Measurements from ENCODE around the gene DMD. TPM values are rescaled to one million over a fixed set of nuclear protein-coding genes. Genes with fewer than 3 reads are reported as not detected.

DMD gene
- total RNA-seq, 6 experiments from 2014 or later: 18.7 to 43.4 (median 32.9) TPM

DNA sequence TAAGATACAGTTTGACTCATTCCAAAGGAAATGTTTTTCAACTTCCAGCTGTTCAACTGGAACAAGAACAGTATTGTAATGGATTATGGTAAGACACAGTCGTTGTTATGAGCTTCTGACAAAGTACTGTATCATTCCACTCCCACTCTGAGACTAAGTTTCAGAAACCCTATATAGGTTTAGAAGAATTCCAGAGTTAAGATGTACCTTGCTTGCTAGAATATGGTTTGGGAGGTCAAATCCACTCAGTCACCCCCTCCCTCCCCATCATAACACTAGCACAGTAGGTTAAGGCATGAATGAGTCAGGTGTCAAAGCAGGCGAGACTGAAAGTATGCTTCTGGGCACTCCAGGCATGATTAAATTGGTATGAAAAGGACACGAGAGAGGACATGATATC is 339.7 kb downstream of the DMD start:
- no peaks in the 10 kb centered on the region for H3K4me1 ChIP-seq
- H3K27me3 ChIP-seq: no peaks in the 10 kb centered on the region
- H3K36me3 ChIP-seq: no peaks in the 10 kb centered on the region
- H3K9me3 ChIP-seq: no peaks in the 10 kb centered on the region
- TF ChIP-seq POLR2A (IDR thresholded peaks at IDR 0.05): no peak
- TF ChIP-seq, protein P1, sequence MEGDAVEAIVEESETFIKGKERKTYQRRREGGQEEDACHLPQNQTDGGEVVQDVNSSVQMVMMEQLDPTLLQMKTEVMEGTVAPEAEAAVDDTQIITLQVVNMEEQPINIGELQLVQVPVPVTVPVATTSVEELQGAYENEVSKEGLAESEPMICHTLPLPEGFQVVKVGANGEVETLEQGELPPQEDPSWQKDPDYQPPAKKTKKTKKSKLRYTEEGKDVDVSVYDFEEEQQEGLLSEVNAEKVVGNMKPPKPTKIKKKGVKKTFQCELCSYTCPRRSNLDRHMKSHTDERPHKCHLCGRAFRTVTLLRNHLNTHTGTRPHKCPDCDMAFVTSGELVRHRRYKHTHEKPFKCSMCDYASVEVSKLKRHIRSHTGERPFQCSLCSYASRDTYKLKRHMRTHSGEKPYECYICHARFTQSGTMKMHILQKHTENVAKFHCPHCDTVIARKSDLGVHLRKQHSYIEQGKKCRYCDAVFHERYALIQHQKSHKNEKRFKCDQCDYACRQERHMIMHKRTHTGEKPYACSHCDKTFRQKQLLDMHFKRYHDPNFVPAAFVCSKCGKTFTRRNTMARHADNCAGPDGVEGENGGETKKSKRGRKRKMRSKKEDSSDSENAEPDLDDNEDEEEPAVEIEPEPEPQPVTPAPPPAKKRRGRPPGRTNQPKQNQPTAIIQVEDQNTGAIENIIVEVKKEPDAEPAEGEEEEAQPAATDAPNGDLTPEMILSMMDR (IDR thresholded peaks at IDR 0.05): no peak
- no peak overlapping the region for H3K4me3 ChIP-seq
- ATAC-seq (no peak), DNase-seq (no peak)
- intact Hi-C loops (cut with DNase I): no loop called here
- no peak overlapping the region for H3K27ac ChIP-seq
- WGBS (ENCODE audit: insufficient coverage, low coverage, low lambda C conversion rate, missing lambda C conversion rate): 30% methylated on average over 3 of the region's 3 CpGs

DNA sequence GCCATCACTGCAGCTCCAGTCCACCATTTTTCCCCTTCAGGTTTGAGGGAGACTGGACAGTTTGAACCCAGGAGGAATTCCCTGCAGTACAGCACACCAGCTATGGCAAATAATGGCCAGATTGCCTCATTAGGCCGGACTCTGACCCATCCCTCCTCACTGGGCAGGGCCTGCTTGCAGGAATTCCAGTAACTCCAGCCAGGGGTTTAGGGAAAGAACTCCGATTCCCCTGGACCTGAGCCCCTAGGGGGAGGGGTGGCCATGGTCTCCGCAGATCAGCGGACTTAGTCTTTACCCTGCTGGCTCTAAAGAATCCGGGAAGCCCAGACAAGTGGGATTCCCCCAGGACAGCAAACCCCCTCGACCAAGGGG is 342.8 kb downstream of the DMD start:
- H3K4me3 ChIP-seq: no peak overlapping the region
- DNase-seq (peak in 2 of 3 donors; percentile 19 to 43), ATAC-seq (peak; percentile 14 to 70 (median 44))
- H3K4me1 ChIP-seq: no peaks in the 10 kb centered on the region
- intact Hi-C loops (cut with DNase I): no loop called here
- no peaks in the 10 kb centered on the region for H3K9me3 ChIP-seq
- no peaks in the 10 kb centered on the region for H3K27me3 ChIP-seq
- H3K27ac ChIP-seq: no peak overlapping the region
- 17% methylated on average over 1 of the region's 6 CpGs for WGBS (ENCODE audit: insufficient coverage, low coverage, low lambda C conversion rate, missing lambda C conversion rate)
- no peaks in the 10 kb centered on the region for H3K36me3 ChIP-seq
- TF ChIP-seq, protein P1 (IDR thresholded peaks at IDR 0.05): no peak
- no peak for TF ChIP-seq POLR2A (IDR thresholded peaks at IDR 0.05)

DNA sequence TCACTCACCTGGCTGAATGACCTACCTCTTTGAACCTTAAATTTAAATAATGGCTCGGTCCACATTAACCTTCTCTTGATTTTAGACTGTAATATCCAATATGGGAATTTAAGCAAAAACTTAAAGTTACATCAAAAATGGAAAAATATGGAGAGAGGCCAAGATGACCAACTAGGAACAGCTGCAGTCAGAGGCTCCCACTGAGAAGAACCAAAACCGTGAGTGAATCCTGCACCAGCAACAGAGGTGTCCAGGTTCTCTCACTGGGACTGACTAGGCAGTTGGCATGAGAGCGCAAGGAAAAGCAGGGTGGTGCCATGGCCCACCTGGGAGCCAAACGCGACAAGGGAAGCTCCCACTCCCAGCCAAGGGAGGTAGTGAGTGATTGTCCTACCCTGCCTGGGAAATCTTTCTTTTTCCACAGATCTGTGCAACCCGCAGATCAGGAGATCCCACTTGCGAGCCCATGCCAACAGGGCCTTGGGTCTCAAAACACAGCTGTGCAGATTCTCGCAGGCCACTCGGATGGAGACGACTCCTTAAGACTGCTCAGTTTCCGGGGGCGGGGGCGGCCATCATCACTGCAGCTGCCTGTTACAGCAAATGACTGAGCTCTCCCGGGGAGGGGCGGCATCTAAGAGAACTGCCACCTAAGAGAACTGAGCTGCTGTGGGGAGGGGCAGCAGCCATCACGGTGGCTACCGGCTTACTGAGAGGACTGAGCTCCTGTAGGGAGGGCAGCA is 343.4 kb downstream of the DMD start:
- Histone ChIP-seq H3K36me3 (no peaks in the 10 kb centered on the region), H3K9me3 (no peaks in the 10 kb centered on the region), H3K27ac (no peak overlapping the region), H3K4me3 (no peak overlapping the region), H3K4me1 (no peaks in the 10 kb centered on the region), H3K27me3 (no peaks in the 10 kb centered on the region)
- whole genome bisulfite sequencing (ENCODE audit: insufficient coverage, low coverage, low lambda C conversion rate, missing lambda C conversion rate): 46% methylated on average over 2 of the region's 17 CpGs
- DNase-seq: no peak
- TF ChIP-seq, protein P1 (IDR thresholded peaks at IDR 0.05): no peak
- TF ChIP-seq POLR2A (IDR thresholded peaks at IDR 0.05): no peak
- intact Hi-C loops (cut with DNase I): no loop called here
- ATAC-seq: no peak

DNA sequence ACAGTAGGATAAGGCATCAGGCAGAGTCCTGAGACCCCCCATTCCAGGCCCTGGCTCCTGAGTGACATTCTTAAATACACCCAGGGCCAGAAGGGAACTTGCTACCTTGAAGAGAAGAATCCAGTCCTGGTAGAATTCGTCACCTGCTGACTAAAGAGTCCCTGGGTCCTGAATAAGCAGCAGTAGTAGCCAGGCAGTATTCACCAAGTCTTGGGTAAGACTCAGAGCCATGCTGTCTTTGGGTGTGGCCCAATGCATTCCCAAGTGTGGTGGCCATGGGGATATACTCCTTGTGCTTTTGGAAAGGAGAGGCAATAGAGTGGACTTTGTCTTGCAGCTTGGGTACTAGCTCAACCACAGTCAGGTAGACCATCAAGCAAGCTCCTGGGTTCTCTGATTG is 359.1 kb downstream of the DMD start:
- Histone ChIP-seq H3K36me3 (no peaks in the 10 kb centered on the region), H3K27me3 (no peaks in the 10 kb centered on the region), H3K4me3 (no peak overlapping the region), H3K27ac (no peak overlapping the region), H3K9me3 (no peaks in the 10 kb centered on the region), H3K4me1 (no peaks in the 10 kb centered on the region)
- no peak for ATAC-seq
- no peak for TF ChIP-seq POLR2A (IDR thresholded peaks at IDR 0.05)
- TF ChIP-seq, protein P1 (IDR thresholded peaks at IDR 0.05): no peak
- DNase-seq: no peak
- no CpG with 5 or more reads among the region's 1 CpG for WGBS (ENCODE audit: insufficient coverage, low coverage, low lambda C conversion rate, missing lambda C conversion rate)
- intact Hi-C loops (cut with DNase I): no loop called here
